Activated CD4-positive, alpha-beta T cell treated with anti-CD3 and anti-CD28 coated beads for 36 hours (primary cell): ENCODE results near the gene AVPI1. TPM values are rescaled to one million over a fixed set of nuclear protein-coding genes. Genes with fewer than 3 reads are reported as not detected.

ENCODE experiments used
- ATAC-seq: fragments of 200-7000 bp; cut with Tn5 transposase; one replicate; pipeline ENCODE4 v1.10.0; 2021; ENCODE audit warnings: mild to moderate bottlenecking, moderate library complexity
- CTCF ChIA-PET: fragments of 350-600 bp; sonication (Branson Sonifier 250); formaldehyde crosslinking; loops from one replicate; lab custom pipeline; 2021; ENCODE audit warnings: antibody characterized with exemption; lab: Charles Lee
- POLR2A ChIA-PET: fragments of 350-600 bp; sonication (Branson Sonifier 250); formaldehyde crosslinking; loops from one replicate; lab custom pipeline; 2021; ENCODE audit warnings: antibody characterized with exemption, inconsistent platforms; lab: Charles Lee
- DNase-seq: peaks from one replicate; pipeline ENCODE4 v3.0.0-alpha.2; 2020
- H3K27ac Mint-ChIP-seq: one replicate; pipeline ENCODE4 v1.8.0; 2021; ENCODE audit warnings: mixed read lengths
- H3K27me3 Mint-ChIP-seq: one replicate; pipeline ENCODE4 v1.8.0; 2021; ENCODE audit warnings: mixed read lengths
- H3K36me3 Mint-ChIP-seq: one replicate; pipeline ENCODE4 v1.8.0; 2021; ENCODE audit warnings: low read depth, mixed read lengths
- H3K4me1 Mint-ChIP-seq: one replicate; pipeline ENCODE4 v1.8.0; 2021; ENCODE audit warnings: mixed read lengths
- H3K4me3 Mint-ChIP-seq: one replicate; pipeline ENCODE4 v1.8.0; 2021; ENCODE audit warnings: mild to moderate bottlenecking, moderate library complexity, mixed read lengths
- H3K9me3 Mint-ChIP-seq: one replicate; pipeline ENCODE4 v1.8.0; 2021; ENCODE audit warnings: low read depth, mixed read lengths
- intact Hi-C, 2 experiments: fragments of 100-400 bp; cut with DNase I in 1 of 2; cut with micrococcal nuclease in 1 of 2; formaldehyde crosslinking; loops; one replicate each; pipeline versions ENCODE4 v1.14.2 to v1.15.1; 2022 to 2024; cut with DNase I, micrococcal nuclease
- total RNA-seq, 2 experiments: library from RNA; stranded (reverse); gene quantifications; one replicate each; pipeline ENCODE4 v1.2.3, GENCODE V29; 2021

Gene AVPI1
- 1 to 10 TPM; 2.1 to 2.2 TPM for total RNA-seq

- H3K36me3 Mint-ChIP-seq, result no peaks in the 10 kb centered on the region
- intact Hi-C loops, result loop anchor here (1.0 to 5.0 kb wide), 9 partner anchors 27 to 450 kb away; partner anchors contain the start of genes MMS19 (in 2 of the 2), PI4K2A (in 2 of the 2), UBTD1 (in 2 of the 2) and ZFYVE27 (in 2 of the 2)
- ATAC-seq, result peak; percentile 91
Measured at GRCh38 chr10:97686962-97687784, at the start of gene AVPI1. Gene AVPI1 (minus strand): TSS chr10:97687241. CDS start chr10:97679905, 7,336 bp downstream.

GRCh38 chr10:97736403-97736901, 49.4 kb upstream of the AVPI1 start:
- Mint-ChIP-seq H3K36me3 (peaks cover 27% of the 10 kb centered on the region), H3K27me3 (no peaks in the 10 kb centered on the region), H3K27ac (peak overlapping the region; percentile 93), H3K4me3 (peak overlapping the region; percentile 88), H3K9me3 (no peaks in the 10 kb centered on the region), H3K4me1 (peaks cover 43% of the 10 kb centered on the region)
- CTCF ChIA-PET, result interaction anchor here (0.6 to 17.4 kb wide), 14 partner anchors 9 to 857 kb away, joined by 3 to 384 read pairs (median 4); partner anchors contain the start of genes AVPI1 and MARVELD1
- DNase-seq (no peak), ATAC-seq (peak; percentile 23)
- POLR2A ChIA-PET, result interaction anchor here (1.2 to 1.5 kb wide), 2 partner anchors 22 to 49 kb away, joined by 6 to 8 read pairs; partner anchors contain the start of genes AVPI1 and MARVELD1
- intact Hi-C loops, result loop anchor here in 1 of 2 experiments (2.0 to 5.0 kb wide), 5 partner anchors 96 to 904 kb away; partner anchors contain the start of genes FRAT2, LCOR, PI4K2A and RRP12

More at GRCh38 chr10:97686962-97687784, at the start of gene AVPI1:
- ChIA-PET POLR2A (interaction anchor here (0.6 to 1.4 kb wide), 6 partner anchors 15 to 188 kb away, joined by 3 to 8 read pairs (median 4); partner anchors contain the start of genes MARVELD1, UBTD1 and ZFYVE27), CTCF (interaction anchor here (0.5 to 4.4 kb wide), 28 partner anchors 10 to 432 kb away, joined by 3 to 28 read pairs (median 4); partner anchors contain the start of genes MARVELD1, PI4K2A and ZFYVE27)
- Mint-ChIP-seq H3K9me3 (no peaks in the 10 kb centered on the region), H3K4me1 (peaks cover 17% of the 10 kb centered on the region), H3K27ac (peak within 1 kb of the TSS; percentile 51), H3K4me3 (peak within 1 kb of the TSS; percentile 76), H3K27me3 (no peaks in the 10 kb centered on the region)
- DNase-seq, result peak; percentile 97

- Mint-ChIP-seq H3K27me3 (peaks cover 2% of the 10 kb centered on the region), H3K4me1 (peaks cover 23% of the 10 kb centered on the region), H3K36me3 (peaks cover 8% of the 10 kb centered on the region), H3K4me3 (no peak overlapping the region), H3K27ac (no peak overlapping the region), H3K9me3 (no peaks in the 10 kb centered on the region)
- ATAC-seq (no peak), DNase-seq (no peak)
- ChIA-PET POLR2A (interaction anchor here (0.6 kb wide), 1 partner anchor 24 kb away, joined by 5 read pairs; no protein-coding TSS in a partner anchor), CTCF (interaction anchor here (0.6 to 17.4 kb wide), 7 partner anchors 16 to 243 kb away, joined by 3 to 384 read pairs (median 6); partner anchors contain the start of genes AVPI1 and MARVELD1)
- intact Hi-C loops, result no loop called here
Measured at GRCh38 chr10:97734021-97734420, 47.0 kb upstream of the AVPI1 start.

- POLR2A ChIA-PET, result no interaction called here
- DNase-seq (no peak), ATAC-seq (no peak)
- peaks cover 5% of the 10 kb centered on the region for H3K36me3 Mint-ChIP-seq
- H3K4me3 Mint-ChIP-seq, result no peak overlapping the region
- intact Hi-C loops, result no loop called here
- H3K9me3 Mint-ChIP-seq, result no peaks in the 10 kb centered on the region
- no peak overlapping the region for H3K27ac Mint-ChIP-seq
- peaks cover 17% of the 10 kb centered on the region for H3K4me1 Mint-ChIP-seq
- CTCF ChIA-PET, result interaction anchor here (0.8 to 17.4 kb wide), 9 partner anchors 16 to 244 kb away, joined by 3 to 384 read pairs (median 6); partner anchors contain the start of genes AVPI1 and MARVELD1
- H3K27me3 Mint-ChIP-seq, result peaks cover 2% of the 10 kb centered on the region
Measured at GRCh38 chr10:97733256-97733655, 46.2 kb upstream of the AVPI1 start.

GRCh38 chr10:97732052-97732359, 45.0 kb upstream of the AVPI1 start:
- intact Hi-C loops, result no loop called here
- peaks cover 4% of the 10 kb centered on the region for H3K27me3 Mint-ChIP-seq
- ATAC-seq, result no peak
- DNase-seq, result no peak
- no peak overlapping the region for H3K27ac Mint-ChIP-seq
- POLR2A ChIA-PET, result interaction anchor here (0.6 kb wide), 1 partner anchor 33 kb away, joined by 3 read pairs; no protein-coding TSS in a partner anchor
- H3K9me3 Mint-ChIP-seq, result no peaks in the 10 kb centered on the region
- H3K4me1 Mint-ChIP-seq, result peaks cover 11% of the 10 kb centered on the region
- CTCF ChIA-PET, result interaction anchor here (0.6 to 17.4 kb wide), 10 partner anchors 12 to 243 kb away, joined by 3 to 384 read pairs (median 5); partner anchors contain the start of genes AVPI1 and MARVELD1
- H3K4me3 Mint-ChIP-seq, result no peak overlapping the region
- no peaks in the 10 kb centered on the region for H3K36me3 Mint-ChIP-seq

GRCh38 chr10:97731346-97732051, 44.5 kb upstream of the AVPI1 start:
- Mint-ChIP-seq H3K4me3 (no peak overlapping the region), H3K27ac (no peak overlapping the region), H3K9me3 (no peaks in the 10 kb centered on the region), H3K4me1 (peaks cover 10% of the 10 kb centered on the region), H3K27me3 (peaks cover 4% of the 10 kb centered on the region), H3K36me3 (no peaks in the 10 kb centered on the region)
- intact Hi-C loops, result loop anchor here (1.0 kb wide), 4 partner anchors 22 to 159 kb away; partner anchors contain the start of gene ANKRD2 (in 1 of the 2)
- ATAC-seq, result peak; percentile 55
- peak; percentile 72 for DNase-seq
- CTCF ChIA-PET, result interaction anchor here (0.5 to 17.4 kb wide), 12 partner anchors 11 to 1609 kb away, joined by 3 to 384 read pairs (median 4); partner anchors contain the start of genes AVPI1 and MARVELD1
- POLR2A ChIA-PET, result interaction anchor here (0.6 kb wide), 1 partner anchor 32 kb away, joined by 3 read pairs; no protein-coding TSS in a partner anchor

- no peaks in the 10 kb centered on the region for H3K36me3 Mint-ChIP-seq
- intact Hi-C loops, result no loop called here
- ChIA-PET CTCF (interaction anchor here (17.4 kb wide), 1 partner anchor 21 kb away, joined by 384 read pairs; the partner anchor contains the start of gene MARVELD1), POLR2A (no interaction called here)
- H3K27me3 Mint-ChIP-seq, result peaks cover 6% of the 10 kb centered on the region
- DNase-seq, result no peak
- no peaks in the 10 kb centered on the region for H3K9me3 Mint-ChIP-seq
- H3K4me3 Mint-ChIP-seq, result no peak overlapping the region
- peaks cover 5% of the 10 kb centered on the region for H3K4me1 Mint-ChIP-seq
- ATAC-seq, result no peak
- H3K27ac Mint-ChIP-seq, result no peak overlapping the region
Measured at GRCh38 chr10:97729014-97729413, 42.0 kb upstream of the AVPI1 start.

GRCh38 chr10:97726636-97727178, 39.7 kb upstream of the AVPI1 start:
- DNase-seq (no peak), ATAC-seq (peak; percentile 81)
- intact Hi-C loops, result no loop called here
- Mint-ChIP-seq H3K4me3 (no peak overlapping the region), H3K9me3 (no peaks in the 10 kb centered on the region), H3K27me3 (peaks cover 7% of the 10 kb centered on the region), H3K4me1 (peaks cover 5% of the 10 kb centered on the region), H3K36me3 (no peaks in the 10 kb centered on the region), H3K27ac (no peak overlapping the region)
- ChIA-PET CTCF (interaction anchor here (0.8 to 17.4 kb wide), 5 partner anchors 10 to 143 kb away, joined by 3 to 384 read pairs (median 4); partner anchors contain the start of genes AVPI1 and MARVELD1), POLR2A (interaction anchor here (1.0 kb wide), 1 partner anchor 10 kb away, joined by 5 read pairs; no protein-coding TSS in a partner anchor)

- CTCF ChIA-PET, result interaction anchor here (0.6 to 17.4 kb wide), 11 partner anchors 9 to 927 kb away, joined by 3 to 384 read pairs (median 3); partner anchors contain the start of genes AVPI1 and MARVELD1
- ATAC-seq, result no peak
- Mint-ChIP-seq H3K9me3 (no peaks in the 10 kb centered on the region), H3K27me3 (peaks cover 7% of the 10 kb centered on the region), H3K36me3 (no peaks in the 10 kb centered on the region), H3K4me3 (no peak overlapping the region), H3K27ac (no peak overlapping the region), H3K4me1 (peaks cover 5% of the 10 kb centered on the region)
- intact Hi-C loops, result no loop called here
- no peak for DNase-seq
- POLR2A ChIA-PET, result no interaction called here
Measured at GRCh38 chr10:97724341-97724941, 37.4 kb upstream of the AVPI1 start.

- ChIA-PET POLR2A (no interaction called here), CTCF (interaction anchor here (0.7 to 17.4 kb wide), 2 partner anchors 15 to 79 kb away, joined by 3 to 384 read pairs; partner anchors contain the start of gene MARVELD1)
- H3K4me1 Mint-ChIP-seq, result peaks cover 5% of the 10 kb centered on the region
- H3K4me3 Mint-ChIP-seq, result no peak overlapping the region
- no peaks in the 10 kb centered on the region for H3K36me3 Mint-ChIP-seq
- no peaks in the 10 kb centered on the region for H3K9me3 Mint-ChIP-seq
- intact Hi-C loops, result no loop called here
- no peak overlapping the region for H3K27ac Mint-ChIP-seq
- DNase-seq (no peak), ATAC-seq (no peak)
- peaks cover 3% of the 10 kb centered on the region for H3K27me3 Mint-ChIP-seq
Measured at GRCh38 chr10:97723001-97723400, 36.0 kb upstream of the AVPI1 start.
